Chondrocyte (in vitro differentiated cells): ENCODE data around the gene FHIT. TPM values are rescaled to one million over a fixed set of nuclear protein-coding genes. Genes with fewer than 3 reads are reported as not detected.
A peak's percentile ranks its signal among the peaks of the same experiment; 100 is the strongest.

Experiments used
- DNase-seq: peaks from one replicate; pipeline ENCODE4 v3.0.0; 2021; ENCODE audit warnings: mixed read lengths, low spot score
- H3K27ac Mint-ChIP-seq: one replicate; pipeline ENCODE4 v1.8.0; 2021; ENCODE audit warnings: mild to moderate bottlenecking, moderate library complexity, mixed read lengths; ENCODE audit not compliant: unreplicated experiment
- H3K27me3 Mint-ChIP-seq: 2 replicates; pipeline ENCODE4 v1.8.0; 2021; ENCODE audit warnings: low read depth, mixed read lengths
- H3K36me3 Mint-ChIP-seq: 2 replicates; pipeline ENCODE4 v1.8.0; 2021; ENCODE audit warnings: low read depth, mixed read lengths
- H3K4me1 Mint-ChIP-seq: 2 replicates; pipeline ENCODE4 v1.8.0; 2021; ENCODE audit warnings: low read depth, mild to moderate bottlenecking, mixed read lengths
- H3K4me3 Mint-ChIP-seq: one replicate; pipeline ENCODE4 v1.8.0; 2021; ENCODE audit warnings: mild to moderate bottlenecking, moderate library complexity, mixed read lengths; ENCODE audit not compliant: unreplicated experiment
- H3K9me3 Mint-ChIP-seq: 2 replicates; pipeline ENCODE4 v1.8.0; 2021; ENCODE audit warnings: low read depth, mixed read lengths
- total RNA-seq: library from RNA; stranded (reverse); gene quantifications from 3 replicates; pipeline ENCODE4 v1.2.1, GENCODE V29; 2021
- TF ChIP-seq, protein P1 (sequence below): fragments of 200-600 bp; sonication (generic); IDR thresholded peaks from 2 replicates; pipeline ENCODE4 v1.5.0; 2021; ENCODE audit warnings: antibody characterized with exemption, mild to moderate bottlenecking, moderate library complexity

The FHIT gene
- total RNA-seq, 1 donor from 2014 or later, result 3.8 TPM

DNA sequence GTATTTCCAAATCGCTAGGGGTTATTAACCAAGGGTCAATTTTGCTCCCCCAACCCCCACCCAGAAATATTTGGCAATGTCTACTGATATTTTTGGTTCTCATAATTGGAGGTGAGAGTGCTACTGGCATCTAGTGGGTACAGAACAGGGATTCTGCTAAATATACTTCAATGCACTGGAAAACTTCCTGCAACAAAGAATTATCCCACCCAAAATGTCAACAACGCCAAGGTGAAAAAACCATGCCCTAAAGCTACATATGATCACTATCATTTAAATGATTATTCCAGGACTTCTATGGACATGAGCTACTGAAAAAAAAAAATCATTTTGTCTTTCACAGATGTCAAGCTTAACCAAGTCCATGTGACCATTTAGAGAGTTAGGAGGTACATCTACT, 867.9 kb downstream of the FHIT start:
- H3K9me3 Mint-ChIP-seq, result no peaks in the 10 kb centered on the region
- no peak overlapping the region for H3K4me3 Mint-ChIP-seq
- TF ChIP-seq, protein P1, sequence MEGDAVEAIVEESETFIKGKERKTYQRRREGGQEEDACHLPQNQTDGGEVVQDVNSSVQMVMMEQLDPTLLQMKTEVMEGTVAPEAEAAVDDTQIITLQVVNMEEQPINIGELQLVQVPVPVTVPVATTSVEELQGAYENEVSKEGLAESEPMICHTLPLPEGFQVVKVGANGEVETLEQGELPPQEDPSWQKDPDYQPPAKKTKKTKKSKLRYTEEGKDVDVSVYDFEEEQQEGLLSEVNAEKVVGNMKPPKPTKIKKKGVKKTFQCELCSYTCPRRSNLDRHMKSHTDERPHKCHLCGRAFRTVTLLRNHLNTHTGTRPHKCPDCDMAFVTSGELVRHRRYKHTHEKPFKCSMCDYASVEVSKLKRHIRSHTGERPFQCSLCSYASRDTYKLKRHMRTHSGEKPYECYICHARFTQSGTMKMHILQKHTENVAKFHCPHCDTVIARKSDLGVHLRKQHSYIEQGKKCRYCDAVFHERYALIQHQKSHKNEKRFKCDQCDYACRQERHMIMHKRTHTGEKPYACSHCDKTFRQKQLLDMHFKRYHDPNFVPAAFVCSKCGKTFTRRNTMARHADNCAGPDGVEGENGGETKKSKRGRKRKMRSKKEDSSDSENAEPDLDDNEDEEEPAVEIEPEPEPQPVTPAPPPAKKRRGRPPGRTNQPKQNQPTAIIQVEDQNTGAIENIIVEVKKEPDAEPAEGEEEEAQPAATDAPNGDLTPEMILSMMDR, result no peak
- peaks cover 5% of the 10 kb centered on the region for H3K4me1 Mint-ChIP-seq
- H3K27me3 Mint-ChIP-seq, result no peaks in the 10 kb centered on the region
- DNase-seq, result no peak
- H3K36me3 Mint-ChIP-seq, result no peaks in the 10 kb centered on the region
- H3K27ac Mint-ChIP-seq, result no peak overlapping the region

DNA sequence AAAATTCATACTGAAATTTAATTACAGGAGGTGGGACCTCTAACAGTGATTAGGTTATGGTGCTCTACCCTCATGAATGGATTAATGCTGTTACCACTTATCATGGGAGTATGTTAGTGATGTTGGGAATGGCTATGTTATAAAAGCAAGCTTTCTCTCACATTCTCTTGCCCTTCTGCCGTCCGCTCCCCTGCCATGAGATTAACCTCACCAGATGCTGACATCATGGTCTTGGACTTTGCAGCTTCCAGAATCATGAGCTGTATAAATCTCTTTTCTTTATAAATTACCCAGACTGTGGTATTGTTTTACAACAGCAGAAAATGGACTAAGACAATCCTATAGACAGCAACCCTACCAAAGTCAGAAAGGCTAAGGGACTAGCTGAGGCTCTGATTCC, 884.8 kb downstream of the FHIT start:
- H3K27ac Mint-ChIP-seq, result no peak overlapping the region
- no peak overlapping the region for H3K4me3 Mint-ChIP-seq
- H3K9me3 Mint-ChIP-seq, result peaks cover 15% of the 10 kb centered on the region
- H3K36me3 Mint-ChIP-seq, result no peaks in the 10 kb centered on the region
- no peaks in the 10 kb centered on the region for H3K27me3 Mint-ChIP-seq
- H3K4me1 Mint-ChIP-seq, result peaks cover 17% of the 10 kb centered on the region
- DNase-seq, result no peak
- TF ChIP-seq, protein P1, result no peak

DNA sequence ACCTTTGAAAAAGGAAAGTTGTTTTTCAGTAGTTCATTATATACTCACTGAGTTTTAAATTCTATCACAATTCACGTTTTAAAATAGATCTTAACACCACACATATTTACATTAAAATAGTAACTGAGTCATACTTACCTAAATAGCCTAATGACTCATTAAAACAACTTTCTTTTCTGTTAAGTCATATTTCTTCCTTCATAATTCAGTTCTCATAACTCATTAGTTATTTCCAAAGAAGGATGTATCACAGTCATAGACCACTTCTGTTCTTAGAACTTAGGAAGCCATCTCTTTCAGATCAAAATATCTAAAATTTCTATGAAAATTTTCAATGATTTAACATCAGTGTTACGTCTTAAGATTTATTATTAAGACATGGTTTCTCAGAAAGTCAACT, 885.9 kb downstream of the FHIT start:
- peaks cover 15% of the 10 kb centered on the region for H3K9me3 Mint-ChIP-seq
- H3K27ac Mint-ChIP-seq, result peak overlapping the region; percentile 82
- no peaks in the 10 kb centered on the region for H3K27me3 Mint-ChIP-seq
- H3K4me1 Mint-ChIP-seq, result peaks cover 17% of the 10 kb centered on the region
- no peak for DNase-seq
- TF ChIP-seq, protein P1, result no peak
- no peak overlapping the region for H3K4me3 Mint-ChIP-seq
- H3K36me3 Mint-ChIP-seq, result no peaks in the 10 kb centered on the region

DNA sequence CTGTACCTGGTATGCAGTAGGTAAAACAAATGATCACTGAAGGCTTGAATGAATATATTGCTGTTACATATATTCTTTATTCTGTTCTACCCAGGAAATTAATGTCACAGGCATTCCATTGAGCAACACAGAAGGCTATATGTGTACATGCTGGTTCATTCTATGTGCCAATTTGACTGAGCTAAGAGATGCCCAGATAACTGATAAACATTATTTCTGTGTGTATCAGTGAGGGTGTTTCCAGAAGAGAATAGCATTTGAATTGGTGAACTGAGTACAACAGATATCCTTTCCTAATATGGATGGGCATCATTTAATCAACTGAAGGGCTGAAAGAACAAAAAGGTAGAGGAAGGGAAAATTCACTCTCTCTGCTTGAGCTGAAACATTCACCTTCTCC, 886.8 kb downstream of the FHIT start:
- H3K27ac Mint-ChIP-seq, result no peak overlapping the region
- TF ChIP-seq, protein P1, result no peak
- no peak for DNase-seq
- H3K4me3 Mint-ChIP-seq, result no peak overlapping the region
- H3K36me3 Mint-ChIP-seq, result no peaks in the 10 kb centered on the region
- H3K9me3 Mint-ChIP-seq, result peaks cover 13% of the 10 kb centered on the region
- H3K27me3 Mint-ChIP-seq, result no peaks in the 10 kb centered on the region
- H3K4me1 Mint-ChIP-seq, result peaks cover 17% of the 10 kb centered on the region

DNA sequence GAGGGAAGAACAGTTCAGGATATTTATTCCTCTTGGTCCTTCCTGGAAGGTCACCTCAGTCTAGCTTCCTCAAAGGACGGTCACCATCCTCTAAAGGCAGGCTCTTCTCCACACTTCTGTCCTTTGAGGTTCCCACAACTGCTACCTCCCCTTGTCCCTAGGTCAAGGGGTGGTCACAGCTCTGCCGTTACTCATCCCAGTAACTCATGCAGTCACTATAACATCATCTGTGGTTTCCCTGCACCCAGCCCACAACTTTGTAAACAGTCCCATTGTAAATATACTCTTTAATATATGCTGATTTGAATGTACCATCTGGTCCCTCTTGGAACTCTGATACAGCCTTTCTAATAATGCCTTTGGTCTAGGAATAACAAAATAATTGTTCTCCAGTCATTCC, 887.4 kb downstream of the FHIT start:
- Mint-ChIP-seq H3K4me1 (peaks cover 17% of the 10 kb centered on the region), H3K9me3 (peaks cover 11% of the 10 kb centered on the region), H3K36me3 (no peaks in the 10 kb centered on the region), H3K4me3 (no peak overlapping the region), H3K27me3 (no peaks in the 10 kb centered on the region), H3K27ac (no peak overlapping the region)
- no peak for DNase-seq
- TF ChIP-seq, protein P1, result no peak
